GM19467 (cell line): ENCODE measurements around the gene DMTF1.

ENCODE experiments used
- ATAC-seq: cut with Tn5 transposase; IDR thresholded peaks from one replicate; pipeline ENCODE4 v1.9.1; 2021; ENCODE audit warnings: mild to moderate bottlenecking, moderate library complexity; ENCODE audit not compliant: unreplicated experiment

Gene DMTF1

DNA sequence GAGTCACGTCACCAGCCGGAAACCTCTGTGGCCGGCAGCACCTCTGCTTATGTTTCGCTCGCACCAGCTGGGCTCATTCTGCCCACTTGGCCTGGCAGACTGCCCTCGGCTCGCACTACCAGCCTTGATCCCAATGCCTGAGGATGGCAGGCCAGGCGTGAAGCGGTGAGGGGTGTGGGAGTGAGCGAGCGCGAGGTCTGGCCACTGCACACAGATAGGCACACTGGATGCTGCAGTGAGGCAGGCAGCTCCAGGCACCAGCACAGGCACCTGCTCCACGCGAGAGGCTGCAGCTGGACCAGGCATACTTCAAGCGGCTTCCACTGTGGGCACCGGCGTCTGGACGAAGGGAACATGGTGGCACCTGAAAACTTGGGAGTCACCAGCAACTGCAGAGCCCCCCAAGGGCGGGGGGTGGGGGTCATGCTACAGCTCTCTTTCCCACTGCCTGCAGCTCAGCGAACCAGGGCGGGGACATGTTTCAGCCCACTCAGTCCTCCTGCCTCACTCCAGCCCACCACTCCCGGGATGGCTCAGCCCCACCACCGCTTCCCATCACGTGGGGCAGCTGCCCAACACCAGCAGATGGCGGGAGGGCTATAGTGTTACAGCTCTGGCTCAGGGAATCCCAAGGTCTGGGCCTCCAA lies 5.4 kb upstream of the DMTF1 start:
- no peak for ATAC-seq

GRCh38 chr7:87147500-87147899 lies 4.8 kb upstream of the DMTF1 start:
- no peak for ATAC-seq

DNA sequence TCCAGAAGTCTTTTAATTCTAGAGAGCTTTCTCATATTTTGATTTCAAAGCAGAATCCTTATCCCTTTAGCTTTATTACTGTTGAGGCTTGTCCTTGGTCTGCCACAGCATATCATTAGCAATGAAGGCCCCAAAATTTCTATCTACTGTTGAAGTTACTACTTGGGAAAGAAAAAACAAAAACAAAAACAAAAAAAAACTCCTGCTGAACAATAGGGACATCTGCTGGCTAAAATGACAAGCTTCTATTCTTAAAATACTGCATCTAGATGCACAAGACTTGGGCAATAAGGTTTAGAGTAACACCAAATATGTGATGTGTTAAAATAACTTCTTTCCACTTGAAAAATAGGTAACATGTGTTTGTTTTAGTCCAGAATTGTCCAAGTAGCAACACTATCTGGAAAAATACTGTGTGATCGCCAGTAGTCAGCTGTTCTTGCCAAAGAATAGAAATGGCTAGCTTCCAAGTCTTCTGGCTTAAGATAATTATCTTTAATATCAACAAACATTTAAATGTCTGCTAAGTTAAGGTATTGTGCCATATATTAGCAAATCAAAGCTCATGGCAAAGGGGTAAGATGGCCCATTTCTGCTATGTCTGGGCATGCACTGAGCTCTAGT lies 3.8 kb upstream of the DMTF1 start:
- ATAC-seq = no peak

DNA sequence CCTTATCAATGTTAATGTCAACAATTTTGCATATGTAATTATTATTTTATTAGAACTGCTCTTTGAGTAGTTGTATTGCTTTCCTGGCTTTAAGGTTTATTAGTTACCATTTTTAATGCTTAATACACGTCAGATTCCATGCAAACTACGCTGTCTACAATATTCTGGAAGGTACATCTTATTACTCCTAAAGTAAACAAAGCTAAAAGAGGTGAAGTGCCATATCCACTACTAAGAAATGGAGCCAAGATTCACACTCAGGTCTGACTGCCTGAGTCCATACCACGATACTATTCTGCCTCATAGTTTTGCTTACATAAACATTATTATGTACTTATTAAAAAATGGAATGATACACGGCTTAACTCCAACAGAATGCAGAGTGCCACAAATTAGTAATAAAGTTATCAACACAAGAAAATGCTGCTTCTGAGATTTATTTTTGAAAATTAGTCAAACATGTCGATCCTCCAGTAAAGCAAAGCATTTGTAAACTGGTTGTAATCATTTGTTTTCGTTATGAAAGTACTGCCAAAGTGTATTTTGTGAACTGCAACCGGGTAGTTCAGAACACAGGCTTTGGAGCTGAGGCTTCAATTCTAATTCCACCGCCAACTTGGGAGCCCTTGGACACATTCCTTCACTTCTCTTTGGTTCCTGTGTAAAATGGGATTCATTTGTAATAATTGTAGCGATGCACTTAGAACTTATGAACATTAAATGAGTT lies 1.1 kb upstream of the DMTF1 start:
- ATAC-seq = no peak

- ATAC-seq = peak; percentile 30
Observed at GRCh38 chr7:87151729-87152111, 533 bp upstream of the DMTF1 start.

DNA sequence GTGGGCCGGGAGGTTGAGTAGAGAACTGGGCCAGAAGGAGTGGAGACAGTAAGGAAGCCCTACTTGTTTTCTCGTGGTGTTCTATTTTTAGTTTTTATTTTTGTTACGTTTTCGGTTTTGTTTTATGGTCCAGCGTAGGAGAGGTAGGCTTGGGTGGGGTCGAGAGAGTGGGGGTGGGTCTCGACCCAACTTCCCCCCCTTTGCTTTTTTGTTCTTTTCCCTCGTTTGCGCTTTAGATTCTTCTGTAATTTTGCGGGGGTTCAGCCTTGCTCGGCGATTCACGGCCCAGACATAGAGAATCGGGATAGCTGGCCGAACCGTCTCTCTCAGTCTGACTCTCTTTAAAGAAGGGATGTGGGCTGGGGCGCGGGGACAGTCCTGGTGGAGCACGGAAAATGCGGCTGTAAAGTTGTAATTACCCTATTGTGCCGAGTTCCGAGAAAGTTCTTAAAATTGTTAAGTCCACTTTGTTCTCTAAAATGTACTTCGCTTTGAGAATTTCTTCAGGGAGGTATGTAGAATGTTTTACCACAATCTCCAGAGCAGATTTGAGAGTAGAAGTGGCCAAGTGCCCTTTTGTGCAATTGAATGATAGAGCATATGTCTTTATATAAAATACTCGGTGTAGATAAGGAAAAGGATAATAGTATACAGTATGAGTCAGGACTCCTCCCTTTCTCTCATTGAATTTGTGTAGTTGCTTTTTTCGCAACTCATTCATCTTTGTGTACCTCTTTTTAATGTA lies 816 bp downstream of the DMTF1 start:
- peak; percentile 18 for ATAC-seq

- ATAC-seq = no peak
Observed at GRCh38 chr7:87154166-87154565, 1.9 kb downstream of the DMTF1 start.

GRCh38 chr7:87154569-87154968 lies 2.3 kb downstream of the DMTF1 start:
- no peak for ATAC-seq

DNA sequence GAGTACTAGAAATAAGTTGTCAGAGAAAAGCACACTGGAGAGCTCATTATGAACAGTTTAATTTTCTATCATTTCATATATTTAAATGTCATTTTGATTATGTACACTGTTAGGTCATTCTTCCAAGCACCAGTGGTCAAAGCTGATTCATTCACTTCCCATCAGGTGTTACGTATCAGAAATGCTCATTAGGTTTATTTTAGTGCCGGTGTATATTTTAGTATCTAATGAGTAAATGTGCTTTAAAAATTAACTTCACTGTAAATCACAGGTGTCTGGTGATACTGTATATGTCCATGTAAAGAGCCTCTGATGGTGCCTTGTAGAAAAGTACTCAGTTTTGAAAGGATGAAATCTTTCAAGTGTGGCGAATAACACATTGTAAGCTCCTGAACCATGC lies 3.5 kb downstream of the DMTF1 start:
- ATAC-seq = no peak

GRCh38 chr7:87156709-87157108 lies 4.5 kb downstream of the DMTF1 start:
- ATAC-seq = no peak

- no peak for ATAC-seq
Observed at GRCh38 chr7:87159538-87159937, 7.3 kb downstream of the DMTF1 start.

- no peak for ATAC-seq
Observed at GRCh38 chr7:87164433-87164832, 12.2 kb downstream of the DMTF1 start.

DNA sequence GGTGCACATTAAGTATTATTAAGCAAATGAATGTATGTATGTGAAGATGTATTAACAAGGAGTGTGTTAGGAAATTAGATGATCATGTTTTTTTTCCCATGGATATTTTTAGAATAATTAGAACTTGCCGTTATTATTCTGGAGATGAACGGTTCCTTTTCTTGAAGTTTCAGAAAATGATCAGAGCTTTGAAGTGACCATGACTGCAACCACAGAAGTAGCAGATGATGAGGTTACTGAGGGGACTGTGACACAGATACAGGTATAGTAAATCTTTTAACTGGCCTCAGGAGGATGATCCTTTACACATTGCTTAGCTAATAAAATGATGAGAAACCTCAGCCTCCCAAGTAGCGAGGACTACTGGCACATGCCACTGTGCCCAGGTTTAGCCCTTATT lies 18.6 kb downstream of the DMTF1 start:
- no peak for ATAC-seq

GRCh38 chr7:87171282-87171934 lies 19.2 kb downstream of the DMTF1 start:
- no peak for ATAC-seq

DNA sequence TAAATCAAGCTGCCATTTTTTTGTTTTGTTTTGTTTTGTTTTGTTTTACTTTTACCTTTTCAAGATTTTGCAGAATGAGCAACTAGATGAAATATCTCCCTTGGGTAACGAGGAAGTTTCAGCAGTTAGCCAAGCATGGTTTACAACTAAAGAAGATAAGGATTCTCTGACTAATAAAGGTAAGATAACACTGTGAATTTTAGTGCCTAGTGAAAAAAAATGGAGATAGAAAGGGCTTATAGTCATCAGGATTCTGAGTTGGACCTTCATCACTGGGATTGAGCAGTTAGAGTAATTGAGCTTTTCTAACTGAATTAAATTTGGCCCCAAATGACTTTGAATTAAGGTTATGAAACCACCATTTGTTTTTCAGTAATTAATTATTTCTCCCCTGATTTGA lies 21.2 kb downstream of the DMTF1 start:
- no peak for ATAC-seq

DNA sequence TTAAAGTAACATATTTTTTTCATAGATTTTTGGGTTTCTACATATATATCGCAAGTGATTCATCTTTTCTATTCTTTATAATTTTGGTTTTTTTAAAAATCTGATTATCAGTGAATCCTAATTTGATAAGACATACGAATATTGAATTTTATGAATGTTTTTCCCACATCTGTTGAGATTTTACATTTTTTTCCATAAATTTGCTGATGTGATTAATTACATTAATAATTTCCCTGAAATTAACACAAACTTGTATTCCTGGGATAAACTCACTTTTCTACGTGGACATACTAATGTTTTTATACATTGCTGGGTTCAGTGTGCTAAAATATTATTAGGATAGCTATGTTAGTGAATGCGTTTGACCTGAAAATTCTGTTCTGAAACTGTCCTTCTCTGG lies 26.1 kb downstream of the DMTF1 start:
- no peak for ATAC-seq

DNA sequence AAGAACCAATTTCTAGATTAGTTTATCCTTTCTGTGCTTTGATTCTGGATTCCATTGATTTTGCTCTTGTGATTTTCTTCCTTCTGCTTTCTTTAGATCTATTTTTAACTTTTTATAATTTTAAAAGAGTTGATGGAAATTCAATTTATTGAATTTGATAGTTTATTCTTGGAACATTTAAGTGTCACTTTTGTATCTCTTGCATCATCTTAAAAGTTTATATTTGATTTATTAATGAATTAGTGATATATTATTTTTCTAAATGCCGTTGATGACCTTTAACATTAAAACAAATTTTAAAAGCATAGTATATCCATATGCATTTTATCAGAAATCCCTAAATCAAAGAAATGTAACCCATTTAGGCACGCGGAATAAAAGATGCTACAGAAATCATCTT lies 26.9 kb downstream of the DMTF1 start:
- ATAC-seq = no peak

DNA sequence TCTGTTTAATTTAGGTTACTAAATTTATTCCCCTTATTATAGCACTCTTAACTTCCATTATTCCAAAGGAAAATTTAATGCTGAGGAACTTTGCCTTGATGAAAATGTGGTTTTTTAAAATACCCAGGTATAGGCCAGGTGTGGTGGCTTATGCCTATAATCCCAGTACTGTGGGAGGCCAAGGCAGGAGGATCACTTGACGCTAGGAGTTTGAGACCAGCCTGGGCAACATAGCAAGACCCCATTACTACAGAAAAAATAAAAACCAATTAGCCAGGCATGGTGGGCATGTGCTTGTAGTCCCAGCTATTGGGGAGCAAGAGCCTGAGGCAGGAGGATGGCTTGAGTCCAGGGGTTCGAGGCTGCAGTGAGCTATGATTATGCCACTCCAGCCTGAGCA lies 34.9 kb downstream of the DMTF1 start:
- ATAC-seq = no peak

DNA sequence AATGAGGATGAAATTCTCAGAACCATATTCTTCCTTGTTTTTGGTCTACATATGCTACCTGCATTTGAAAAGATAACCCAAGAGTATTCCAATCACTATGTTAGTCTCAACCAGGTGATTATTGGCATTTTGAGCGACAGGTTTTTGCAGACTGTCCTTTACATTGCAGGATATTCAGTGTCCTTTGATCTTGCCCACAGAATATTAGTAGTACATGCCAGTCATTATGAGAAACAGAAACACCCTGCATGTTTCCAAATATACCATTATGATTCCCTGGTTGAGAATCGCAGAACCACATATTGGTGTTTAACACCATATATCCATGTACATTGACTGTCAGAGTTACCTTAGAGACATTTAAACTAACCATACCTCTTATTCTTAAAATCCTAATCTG lies 36.7 kb downstream of the DMTF1 start:
- no peak for ATAC-seq

- ATAC-seq = no peak
Observed at GRCh38 chr7:87190783-87191182, 38.5 kb downstream of the DMTF1 start.

GRCh38 chr7:87192784-87193487 lies 40.7 kb downstream of the DMTF1 start:
- ATAC-seq = no peak
